GM11168 (cell line): Measurements from ENCODE around the gene SPPL2B.

ENCODE experiments used
- in situ Hi-C: fragments of 300-500 bp; cut with MboI; formaldehyde crosslinking; loops from one replicate; pipeline ENCODE4 v1.12.0; 2022; ENCODE audit warnings: low sequenced_read_pairs; ENCODE audit not compliant: unreplicated experiment

SPPL2B gene

GRCh38 chr19:2328401-2329148, at the start of gene SPPL2B, which contains the start of gene LSM7:
Gene SPPL2B, plus strand, starts transcription at chr19:2328684. Its CDS starts 26 bp downstream, at chr19:2328710.
Gene LSM7, minus strand, starts transcription at chr19:2328586. Its CDS starts 20 bp downstream, at chr19:2328566.
- in situ Hi-C loops, result no loop called here

- in situ Hi-C loops, result loop anchor here (25.0 kb wide), 1 partner anchor 107 kb away; no protein-coding TSS in a partner anchor
These were observed 47.7 kb upstream of the SPPL2B start for GRCh38 chr19:2280633-2281264.

GRCh38 chr19:2281265-2282061, 47.0 kb upstream of the SPPL2B start:
- in situ Hi-C loops, result loop anchor here (25.0 kb wide), 1 partner anchor 106 kb away; no protein-coding TSS in a partner anchor

- in situ Hi-C loops, result loop anchor here (25.0 kb wide), 1 partner anchor 105 kb away; no protein-coding TSS in a partner anchor
These were observed 46.2 kb upstream of the SPPL2B start, which contains the start of gene PEAK3 for GRCh38 chr19:2282062-2282861. Gene PEAK3, minus strand, starts transcription at chr19:2282175. Its CDS starts 1,244 bp downstream, at chr19:2280931.

GRCh38 chr19:2282862-2283237, 45.6 kb upstream of the SPPL2B start:
- in situ Hi-C loops, result loop anchor here (25.0 kb wide), 1 partner anchor 104 kb away; no protein-coding TSS in a partner anchor

GRCh38 chr19:2283835-2284507, 44.5 kb upstream of the SPPL2B start:
- in situ Hi-C loops, result loop anchor here (25.0 kb wide), 1 partner anchor 103 kb away; no protein-coding TSS in a partner anchor

GRCh38 chr19:2286402-2287140, 41.9 kb upstream of the SPPL2B start:
- in situ Hi-C loops, result loop anchor here (25.0 kb wide), 1 partner anchor 101 kb away; no protein-coding TSS in a partner anchor

- in situ Hi-C loops, result loop anchor here (25.0 kb wide), 1 partner anchor 100 kb away; no protein-coding TSS in a partner anchor
These were observed 40.7 kb upstream of the SPPL2B start for GRCh38 chr19:2287585-2288337.

- in situ Hi-C loops, result loop anchor here (25.0 kb wide), 1 partner anchor 99 kb away; no protein-coding TSS in a partner anchor
These were observed 40.1 kb upstream of the SPPL2B start for GRCh38 chr19:2288338-2288817.

- in situ Hi-C loops, result loop anchor here (25.0 kb wide), 1 partner anchor 98 kb away; no protein-coding TSS in a partner anchor
These were observed 39.4 kb upstream of the SPPL2B start for GRCh38 chr19:2288818-2289713.

- in situ Hi-C loops, result loop anchor here (25.0 kb wide), 1 partner anchor 97 kb away; no protein-coding TSS in a partner anchor
These were observed 38.6 kb upstream of the SPPL2B start for GRCh38 chr19:2289714-2290435.

- in situ Hi-C loops, result loop anchor here (25.0 kb wide), 1 partner anchor 97 kb away; no protein-coding TSS in a partner anchor
These were observed 37.9 kb upstream of the SPPL2B start for GRCh38 chr19:2290441-2291184.

- in situ Hi-C loops, result loop anchor here (25.0 kb wide), 1 partner anchor 96 kb away; no protein-coding TSS in a partner anchor
These were observed 37.2 kb upstream of the SPPL2B start for GRCh38 chr19:2291185-2291751.

GRCh38 chr19:2294687-2295335, 33.7 kb upstream of the SPPL2B start:
- in situ Hi-C loops, result loop anchor here (25.0 kb wide), 1 partner anchor 92 kb away; no protein-coding TSS in a partner anchor
